Choroid plexus epithelial cell (primary cell): Measurements from ENCODE around the gene BCO2.

Experiments
- DNase-seq: peaks from one replicate; pipeline ENCODE4 v3.0.0-alpha.2; 2010; ENCODE audit warnings: low read depth
- H3K4me3 ChIP-seq: 2 replicates; pipeline ENCODE4 v1.5.1; 2011; ENCODE audit warnings: low read depth, mild to moderate bottlenecking, control low read depth, low read length, moderate library complexity
- CTCF ChIP-seq: conservative IDR thresholded peaks from 2 replicates; pipeline ENCODE4 v1.5.1; 2011; ENCODE audit warnings: low read depth, mild to moderate bottlenecking, control low read depth, inconsistent platforms, low read length, moderate library complexity

The BCO2 gene

GRCh38 chr11:112265659-112266409 is 90.5 kb downstream of the BCO2 start:
- H3K4me3 ChIP-seq, result no peak overlapping the region
- TF ChIP-seq CTCF, result no peak
- DNase-seq, result no peak

- DNase-seq, result no peak
- TF ChIP-seq CTCF, result no peak
- H3K4me3 ChIP-seq, result no peak overlapping the region
Observed at GRCh38 chr11:112266410-112266778, 91.1 kb downstream of the BCO2 start.

- no peak overlapping the region for H3K4me3 ChIP-seq
- no peak for TF ChIP-seq CTCF
- DNase-seq, result no peak
Observed at GRCh38 chr11:112267188-112267591, 91.9 kb downstream of the BCO2 start.

- H3K4me3 ChIP-seq, result no peak overlapping the region
- DNase-seq, result no peak
- TF ChIP-seq CTCF, result no peak
Observed at GRCh38 chr11:112268406-112268805, 93.1 kb downstream of the BCO2 start.
